Testis (tissue), 2 donors: Measurements from ENCODE around the gene REL.

Experiments
- CTCF ChIP-seq, 3 experiments: fragments of 450-650 bp in 2 of 3; fragments of 200-600 bp in 1 of 3; sonication (generic) in 1 of 3; IDR thresholded peaks; one replicate each; pipeline ENCODE4 v1.5.1; 2016 to 2019; ENCODE audit warnings: antibody characterized with exemption in 3 of 3, mild to moderate bottlenecking in 2 of 3, moderate library complexity in 1 of 3
- POLR2A ChIP-seq: fragments of 450-650 bp; IDR thresholded peaks from one replicate; pipeline ENCODE4 v1.6.1; 2017; ENCODE audit warnings: antibody characterized with exemption, mild to moderate bottlenecking, moderate library complexity

- TF ChIP-seq CTCF (IDR thresholded peaks at IDR 0.05) (no peak), POLR2A (no peak)
Measured at GRCh38 chr2:60868589-60869273, 12.6 kb upstream of the REL start.
